Measurements from ENCODE around the gene STAT4. TPM values are rescaled to one million over a fixed set of nuclear protein-coding genes. Genes with fewer than 3 reads are reported as not detected.

Gene STAT4
- total RNA-seq, 1 donor from 2014 or later: 4.8 TPM

- no peak for DNase-seq
These were observed 136.2 kb downstream of the STAT4 start for GRCh38 chr2:191014653-191015020.

GRCh38 chr2:191013932-191014652 lies 136.7 kb downstream of the STAT4 start, which contains the start of gene STAT1:
Gene STAT1, minus strand, starts transcription at chr2:191014171. Its CDS starts 4,168 bp downstream, at chr2:191010003.
- DNase-seq: peak; percentile 97

GRCh38 chr2:191013682-191013931 lies 137.2 kb downstream of the STAT4 start:
- no peak for DNase-seq

GRCh38 chr2:191012845-191013681 lies 137.7 kb downstream of the STAT4 start:
- DNase-seq: no peak

- DNase-seq: no peak
These were observed 138.4 kb downstream of the STAT4 start for GRCh38 chr2:191012346-191012745.

- DNase-seq: no peak
These were observed 139.6 kb downstream of the STAT4 start for GRCh38 chr2:191010887-191011885.

- no peak for DNase-seq
These were observed 141.0 kb downstream of the STAT4 start for GRCh38 chr2:191009541-191010374.

GRCh38 chr2:191008286-191008685 lies 142.5 kb downstream of the STAT4 start:
- DNase-seq: no peak

GRCh38 chr2:191006997-191007783 lies 143.6 kb downstream of the STAT4 start:
- no peak for DNase-seq

- no peak for DNase-seq
These were observed 144.5 kb downstream of the STAT4 start for GRCh38 chr2:191006297-191006696.

GRCh38 chr2:191003405-191004309 lies 147.1 kb downstream of the STAT4 start:
- no peak for DNase-seq

GRCh38 chr2:191001624-191002023 lies 149.2 kb downstream of the STAT4 start:
- no peak for DNase-seq

- DNase-seq: peak; percentile 35
These were observed 149.8 kb downstream of the STAT4 start for GRCh38 chr2:191001032-191001431.

- DNase-seq: no peak
These were observed 150.7 kb downstream of the STAT4 start for GRCh38 chr2:190999949-191000665.

GRCh38 chr2:190999058-190999457 lies 151.7 kb downstream of the STAT4 start:
- no peak for DNase-seq

GRCh38 chr2:190997526-190998113 lies 153.2 kb downstream of the STAT4 start:
- peak; percentile 58 for DNase-seq

- no peak for DNase-seq
These were observed 153.8 kb downstream of the STAT4 start for GRCh38 chr2:190996947-190997346.

GRCh38 chr2:190996338-190996946 lies 154.4 kb downstream of the STAT4 start:
- DNase-seq: no peak
